ENCODE data around the gene LARGE1.

The LARGE1 gene

GRCh38 chr22:33504941-33505625 lies 415.2 kb downstream of the LARGE1 start:
- Mint-ChIP-seq H3K27me3 (peaks cover 18% of the 10 kb centered on the region), H3K36me3 (peaks cover 7% of the 10 kb centered on the region), H3K4me1 (no peaks in the 10 kb centered on the region), H3K27ac (no peak overlapping the region), H3K4me3 (no peak overlapping the region), H3K9me3 (no peaks in the 10 kb centered on the region)
- no peak for ATAC-seq

- H3K27ac Mint-ChIP-seq = no peak overlapping the region
- H3K36me3 Mint-ChIP-seq = peaks cover 7% of the 10 kb centered on the region
- no peak for ATAC-seq
- H3K4me1 Mint-ChIP-seq = peaks cover 7% of the 10 kb centered on the region
- H3K9me3 Mint-ChIP-seq = no peaks in the 10 kb centered on the region
- peaks cover 16% of the 10 kb centered on the region for H3K27me3 Mint-ChIP-seq
- H3K4me3 Mint-ChIP-seq = no peak overlapping the region
Observed at GRCh38 chr22:33496112-33496511, 424.2 kb downstream of the LARGE1 start.

- H3K4me1 Mint-ChIP-seq = peaks cover 7% of the 10 kb centered on the region
Observed at GRCh38 chr22:33493476-33494205, 426.6 kb downstream of the LARGE1 start.

DNA sequence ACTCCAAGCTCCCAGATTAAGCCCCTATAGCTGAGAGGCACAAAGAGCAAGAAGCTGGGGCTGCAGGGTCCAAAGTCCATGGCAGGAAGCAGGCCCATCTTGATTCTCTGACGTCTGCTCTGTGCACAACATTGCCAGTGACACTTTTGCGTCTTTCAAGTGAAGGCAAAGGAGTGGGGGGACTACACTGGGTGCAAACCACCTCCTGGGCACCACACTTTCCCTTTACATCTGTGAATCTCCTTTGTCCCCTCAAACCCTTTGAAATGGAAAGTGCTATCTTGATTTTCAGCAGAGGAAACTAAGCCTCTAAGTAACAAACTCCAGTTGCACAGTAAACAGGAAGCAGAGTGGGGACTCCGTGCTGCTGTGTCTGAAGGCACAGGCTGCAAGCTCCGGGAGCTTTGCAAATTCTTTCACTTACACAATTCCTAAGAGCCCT lies 428.0 kb downstream of the LARGE1 start:
- peaks cover 3% of the 10 kb centered on the region for H3K9me3 Mint-ChIP-seq
- no peak overlapping the region for H3K27ac Mint-ChIP-seq
- H3K4me1 Mint-ChIP-seq = peaks cover 7% of the 10 kb centered on the region
- peaks cover 8% of the 10 kb centered on the region for H3K36me3 Mint-ChIP-seq
- H3K4me3 Mint-ChIP-seq = no peak overlapping the region
- peaks cover 8% of the 10 kb centered on the region for H3K27me3 Mint-ChIP-seq
- ATAC-seq = no peak

More at GRCh38 chr22:33493476-33494205, 426.6 kb downstream of the LARGE1 start:
- Mint-ChIP-seq H3K27me3 (peaks cover 8% of the 10 kb centered on the region), H3K27ac (no peak overlapping the region), H3K4me3 (no peak overlapping the region), H3K36me3 (peaks cover 8% of the 10 kb centered on the region), H3K9me3 (peaks cover 3% of the 10 kb centered on the region)
- ATAC-seq = no peak

DNA sequence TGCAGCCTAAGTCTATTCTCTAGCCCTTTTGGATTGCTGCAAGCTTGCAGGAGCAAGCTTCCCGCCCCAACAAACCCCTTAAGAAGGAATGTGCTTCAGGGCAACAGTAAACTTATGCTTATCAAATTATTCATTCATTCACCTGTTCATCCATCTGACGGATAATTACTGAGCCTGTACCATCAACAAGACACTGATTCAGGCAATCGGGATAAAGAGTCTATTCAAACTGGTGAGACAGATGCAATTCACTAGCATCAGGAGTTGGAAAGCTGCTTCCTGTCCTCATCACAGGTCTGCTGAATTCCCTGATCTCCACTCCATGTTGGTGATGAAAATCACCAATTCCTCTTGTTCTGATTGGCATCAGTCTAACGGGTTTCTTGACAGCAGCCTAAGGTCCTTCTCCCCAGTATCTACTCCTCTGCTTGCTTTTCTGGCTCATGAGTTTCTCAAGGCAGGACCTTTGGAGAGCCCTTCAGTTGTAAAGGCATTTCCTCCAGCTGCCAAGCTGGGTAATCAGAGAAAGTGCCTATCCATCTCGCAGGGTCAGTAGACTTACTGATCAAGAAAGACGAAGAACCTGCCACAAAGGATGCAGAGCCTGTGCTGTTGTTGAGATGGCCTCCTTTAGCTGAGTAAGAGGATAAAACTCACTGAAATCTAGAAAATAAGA lies 433.1 kb downstream of the LARGE1 start:
- ATAC-seq = no peak
- Mint-ChIP-seq H3K27me3 (peaks cover 8% of the 10 kb centered on the region), H3K27ac (no peak overlapping the region), H3K9me3 (peaks cover 3% of the 10 kb centered on the region), H3K4me1 (no peaks in the 10 kb centered on the region), H3K36me3 (peaks cover 8% of the 10 kb centered on the region), H3K4me3 (no peak overlapping the region)

- Mint-ChIP-seq H3K9me3 (no peaks in the 10 kb centered on the region), H3K36me3 (no peaks in the 10 kb centered on the region), H3K27me3 (peaks cover 8% of the 10 kb centered on the region), H3K4me3 (no peak overlapping the region), H3K4me1 (no peaks in the 10 kb centered on the region), H3K27ac (no peak overlapping the region)
- ATAC-seq = no peak
Observed at GRCh38 chr22:33481550-33481949, 438.7 kb downstream of the LARGE1 start.

GRCh38 chr22:33477120-33478111 lies 442.9 kb downstream of the LARGE1 start:
- H3K9me3 Mint-ChIP-seq = no peaks in the 10 kb centered on the region
- H3K27ac Mint-ChIP-seq = no peak overlapping the region
- H3K4me1 Mint-ChIP-seq = peaks cover 15% of the 10 kb centered on the region
- H3K27me3 Mint-ChIP-seq = no peaks in the 10 kb centered on the region
- no peaks in the 10 kb centered on the region for H3K36me3 Mint-ChIP-seq
- no peak for ATAC-seq
- H3K4me3 Mint-ChIP-seq = no peak overlapping the region

DNA sequence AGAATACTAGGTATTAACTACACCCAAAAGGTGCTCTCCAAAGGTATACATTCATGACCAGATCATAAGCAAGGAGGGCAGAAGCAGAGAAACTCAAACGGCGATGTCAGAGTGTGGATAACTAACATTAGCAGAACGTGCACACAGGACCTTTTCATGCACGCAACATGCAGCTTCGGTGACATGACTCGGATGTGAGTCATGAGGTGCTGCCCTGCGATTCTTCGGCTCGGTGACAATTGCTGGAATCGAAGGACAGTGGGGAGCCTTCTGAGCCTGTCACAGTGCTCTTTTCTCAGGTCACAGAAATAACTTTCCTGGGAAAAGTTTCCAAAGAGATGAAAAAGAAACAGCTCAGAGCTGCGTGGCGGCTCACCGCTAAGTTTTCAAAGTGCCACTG lies 443.6 kb downstream of the LARGE1 start:
- no peak for ATAC-seq
- no peak overlapping the region for H3K4me3 Mint-ChIP-seq
- H3K36me3 Mint-ChIP-seq = no peaks in the 10 kb centered on the region
- no peaks in the 10 kb centered on the region for H3K27me3 Mint-ChIP-seq
- H3K27ac Mint-ChIP-seq = no peak overlapping the region
- no peaks in the 10 kb centered on the region for H3K9me3 Mint-ChIP-seq
- H3K4me1 Mint-ChIP-seq = peaks cover 22% of the 10 kb centered on the region

DNA sequence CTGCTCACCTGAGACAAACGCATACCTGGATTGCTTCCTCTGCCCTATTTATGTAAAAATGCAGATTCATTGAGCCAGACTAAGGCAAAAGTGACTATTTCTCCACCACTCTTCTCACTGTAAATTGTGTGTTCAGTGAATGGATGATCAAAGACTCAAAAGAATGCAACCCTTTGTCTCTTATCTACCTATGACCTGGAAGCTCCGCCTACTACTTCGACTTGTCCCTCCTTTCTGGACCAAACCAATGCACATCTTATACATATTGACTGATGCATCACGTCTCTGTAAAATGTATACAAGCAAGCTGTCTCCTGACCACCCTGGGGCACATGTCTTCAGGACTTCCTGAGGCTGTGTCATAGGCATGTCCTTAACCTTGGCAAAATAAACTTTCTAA lies 444.1 kb downstream of the LARGE1 start:
- Mint-ChIP-seq H3K9me3 (no peaks in the 10 kb centered on the region), H3K4me1 (peaks cover 26% of the 10 kb centered on the region)
- no peak for ATAC-seq

GRCh38 chr22:33474587-33474986 lies 445.7 kb downstream of the LARGE1 start:
- Mint-ChIP-seq H3K27ac (no peak overlapping the region), H3K4me3 (no peak overlapping the region), H3K36me3 (peaks cover 6% of the 10 kb centered on the region), H3K27me3 (no peaks in the 10 kb centered on the region), H3K9me3 (no peaks in the 10 kb centered on the region), H3K4me1 (peaks cover 32% of the 10 kb centered on the region)
- ATAC-seq = no peak

More for the DNA sequence above, 444.1 kb downstream of the LARGE1 start:
- H3K4me3 Mint-ChIP-seq = no peak overlapping the region
- H3K36me3 Mint-ChIP-seq = no peaks in the 10 kb centered on the region
- H3K27me3 Mint-ChIP-seq = no peaks in the 10 kb centered on the region
- no peak overlapping the region for H3K27ac Mint-ChIP-seq

- H3K9me3 Mint-ChIP-seq = no peaks in the 10 kb centered on the region
- peak; percentile 91 for ATAC-seq
- peaks cover 6% of the 10 kb centered on the region for H3K36me3 Mint-ChIP-seq
- peaks cover 32% of the 10 kb centered on the region for H3K4me1 Mint-ChIP-seq
- no peaks in the 10 kb centered on the region for H3K27me3 Mint-ChIP-seq
- H3K27ac Mint-ChIP-seq = peak overlapping the region; percentile 92
- peak overlapping the region; percentile 55 for H3K4me3 Mint-ChIP-seq
Observed at GRCh38 chr22:33472462-33473344, 447.6 kb downstream of the LARGE1 start.

DNA sequence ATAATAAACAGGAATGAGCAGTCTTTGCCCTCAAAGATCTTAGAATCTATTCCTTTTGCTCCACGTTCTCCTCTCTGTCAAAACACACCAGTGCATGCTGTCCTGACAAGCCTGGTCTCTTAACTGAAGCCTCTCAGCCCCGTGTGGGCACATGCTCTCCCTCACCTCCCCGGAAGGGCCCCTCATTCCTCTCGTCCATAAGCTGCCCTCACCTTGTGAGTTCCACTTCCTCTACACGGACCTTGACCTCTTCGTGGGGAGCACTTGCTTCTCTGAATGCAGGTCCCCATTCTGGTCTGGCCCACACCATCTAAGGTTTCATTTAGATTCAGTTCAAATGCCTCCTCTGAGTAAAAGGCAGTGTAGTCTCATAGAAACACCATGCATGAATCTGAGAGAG lies 449.8 kb downstream of the LARGE1 start:
- Mint-ChIP-seq H3K36me3 (peaks cover 6% of the 10 kb centered on the region), H3K4me3 (no peak overlapping the region), H3K27me3 (no peaks in the 10 kb centered on the region), H3K27ac (peak overlapping the region; percentile 92), H3K9me3 (no peaks in the 10 kb centered on the region), H3K4me1 (peaks cover 32% of the 10 kb centered on the region)
- no peak for ATAC-seq

GRCh38 chr22:33467620-33468095 lies 452.6 kb downstream of the LARGE1 start:
- Mint-ChIP-seq H3K4me1 (peaks cover 19% of the 10 kb centered on the region), H3K4me3 (no peak overlapping the region), H3K9me3 (peaks cover 3% of the 10 kb centered on the region), H3K27me3 (no peaks in the 10 kb centered on the region), H3K36me3 (peaks cover 6% of the 10 kb centered on the region), H3K27ac (no peak overlapping the region)
- no peak for ATAC-seq

GRCh38 chr22:33467080-33467479 lies 453.2 kb downstream of the LARGE1 start:
- ATAC-seq = no peak
- no peak overlapping the region for H3K27ac Mint-ChIP-seq
- no peak overlapping the region for H3K4me3 Mint-ChIP-seq
- no peaks in the 10 kb centered on the region for H3K27me3 Mint-ChIP-seq
- H3K36me3 Mint-ChIP-seq = peaks cover 9% of the 10 kb centered on the region
- H3K9me3 Mint-ChIP-seq = peaks cover 3% of the 10 kb centered on the region
- H3K4me1 Mint-ChIP-seq = peaks cover 14% of the 10 kb centered on the region
